ENCODE measurements around the gene ASCC2. TPM values are rescaled to one million over a fixed set of nuclear protein-coding genes. Genes with fewer than 3 reads are reported as not detected.

ASCC2 gene
- total RNA-seq, 1 donor from 2014 or later, result 74.9 TPM

Other genes starting within 250 kb of the ASCC2 start
- gene NF2, start 234.6 kb downstream of the ASCC2 start, total RNA-seq, result 57.1 and 57.7 TPM in 2 replicates
- 0.05 TPM in 1 of 2 replicates, not detected in the other for gene CABP7, start 118.3 kb downstream of the ASCC2 start, total RNA-seq
- 26.0 and 26.9 TPM in 2 replicates for gene ZMAT5, start 71.3 kb downstream of the ASCC2 start, total RNA-seq
- 87.7 and 92.4 TPM in 2 replicates for gene UQCR10, start 70.9 kb downstream of the ASCC2 start, total RNA-seq
- gene MTMR3, start 44.9 kb upstream of the ASCC2 start, total RNA-seq, result 22.1 and 24.7 TPM in 2 replicates
- gene HORMAD2, start 242.2 kb upstream of the ASCC2 start, total RNA-seq, result 0.48 and 0.53 TPM in 2 replicates